SK-N-MC (cell line): ENCODE data around the gene HOXA5.

ENCODE experiments used
- EZH2 ChIP-seq: fragments of 200-600 bp; sonication (generic); IDR thresholded peaks from one replicate; pipeline ENCODE4 v1.6.1; 2017; ENCODE audit warnings: antibody characterized with exemption
- FOXP2 ChIP-seq: optimal IDR thresholded peaks from 2 replicates; pipeline ENCODE3; 2011; ENCODE audit warnings: mild to moderate bottlenecking, moderate library complexity; ENCODE audit not compliant: insufficient read depth; ENCODE audit errors: extremely low read length, control extremely low read depth
- POLR2AphosphoS5 ChIP-seq: IDR thresholded peaks from 2 replicates; pipeline ENCODE4 v1.6.1; 2012; ENCODE audit warnings: mild to moderate bottlenecking, low read depth, low read length, borderline replicate concordance

DNA sequence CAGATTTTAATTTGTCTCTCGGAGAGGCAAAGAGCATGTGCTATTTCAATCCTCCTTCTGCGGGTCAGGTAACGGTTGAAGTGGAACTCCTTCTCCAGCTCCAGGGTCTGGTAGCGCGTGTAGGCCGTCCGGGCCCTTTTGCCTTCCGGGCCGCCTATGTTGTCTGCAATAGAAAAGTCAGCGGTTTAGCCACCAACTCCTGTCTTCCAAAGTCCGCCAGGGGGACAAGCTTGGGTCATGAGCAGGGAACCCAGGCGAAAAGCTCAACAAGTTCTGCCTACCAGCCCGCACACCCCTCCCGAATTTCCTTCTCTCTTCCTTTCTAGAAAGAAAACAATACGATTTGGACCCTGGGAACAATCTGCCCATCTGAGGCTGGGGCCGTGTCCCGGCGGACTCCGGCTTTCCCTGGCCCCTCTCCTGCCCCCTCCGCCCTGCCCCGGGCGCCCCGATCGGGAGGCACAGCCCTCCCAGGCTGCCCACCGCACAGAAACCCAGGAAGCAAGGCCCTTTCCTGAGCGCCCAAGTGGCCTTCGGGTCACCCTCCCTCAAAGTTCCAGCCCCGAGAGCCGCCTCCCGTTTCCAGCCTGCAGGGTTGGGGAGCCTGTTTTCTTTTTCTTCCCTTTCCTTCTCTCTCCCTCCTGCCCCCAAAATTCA, 1.4 kb downstream of the HOXA5 start:
- no peak for TF ChIP-seq EZH2
- TF ChIP-seq POLR2AphosphoS5 = no peak
- TF ChIP-seq FOXP2 = no peak
